HepG2 (cell line): ENCODE measurements around the gene TPRKB. TPM values are rescaled to one million over a fixed set of nuclear protein-coding genes. Genes with fewer than 3 reads are reported as not detected.

Experiments used
- GABPA ChIP-seq, 2 experiments: IDR thresholded peaks; 2 replicates each; pipeline ENCODE4 v1.6.1; 2011 to 2016; ENCODE audit warnings: low read depth in 2 of 2, low read length in 1 of 2, missing biosample characterization in 1 of 2, missing genetic modification characterization in 1 of 2
- GLI4 ChIP-seq: sonication (generic); formaldehyde crosslinking; IDR thresholded peaks from 2 replicates; pipeline ENCODE4 v1.5.1; 2020; ENCODE audit warnings: missing genetic modification reagents, mild to moderate bottlenecking, moderate library complexity, borderline replicate concordance
- IRX3 ChIP-seq: sonication (generic); formaldehyde crosslinking; IDR thresholded peaks from 2 replicates; pipeline ENCODE4 v1.8.1; 2023; ENCODE audit warnings: mild to moderate bottlenecking, low read depth, missing genetic modification reagents, borderline replicate concordance
- MXI1 ChIP-seq: IDR thresholded peaks from 3 replicates; pipeline ENCODE4 v1.6.1; 2012; ENCODE audit warnings: low read depth, low read length, inconsistent platforms, borderline replicate concordance
- PAXIP1 ChIP-seq: sonication (generic); formaldehyde crosslinking; conservative IDR thresholded peaks from 2 replicates; pipeline ENCODE4 v1.4.0; 2020; ENCODE audit warnings: mild to moderate bottlenecking, missing genetic modification reagents, moderate library complexity
- POLR2A ChIP-seq, 2 experiments: IDR thresholded peaks; 2 replicates each; pipeline ENCODE4 v1.6.1; 2011; ENCODE audit warnings: low read depth in 2 of 2, low read length in 2 of 2, mild to moderate bottlenecking in 1 of 2, moderate library complexity in 1 of 2; ENCODE audit not compliant: insufficient read depth in 1 of 2
- RERE ChIP-seq: IDR thresholded peaks from 2 replicates; pipeline ENCODE4 v1.6.1; 2016; ENCODE audit warnings: low read depth, missing genetic modification reagents, missing compliant biosample characterization
- SUZ12 ChIP-seq: fragments of 150-350 bp; IDR thresholded peaks from 2 replicates; pipeline ENCODE4 v1.6.1; 2014; ENCODE audit warnings: low read depth, low read length
- polyA plus RNA-seq, 8 experiments: library from polyadenylated mRNA; depleted of rRNA in 3 of 8; stranded (reverse) in 7 of 8; unstranded in 1 of 8; fragments of >200 nt; fragmentation: Illumina TruSeq in 4 of 8; extraction: Trizol in 4 of 8; gene quantifications; 2 replicates each; pipeline versions ENCODE4 v1.2.1 to v1.2.3, GENCODE V29; 2011 to 2016; ENCODE audit warnings: low read depth in 4 of 8, missing spikeins in 1 of 8, mixed read lengths in 1 of 8; ENCODE audit not compliant: insufficient read depth in 1 of 8
- total RNA-seq, 5 experiments: library from RNA; depleted of rRNA; stranded (reverse); fragments of >200 nt; fragmentation: Illumina TruSeq; extraction: Trizol; gene quantifications; 2 replicates each; pipeline ENCODE4 v1.2.3, GENCODE V29; 2016; ENCODE audit warnings: low read depth in 1 of 5
- TF ChIP-seq, protein P1 (sequence below), 2 experiments: sonication (generic) in 1 of 2; formaldehyde crosslinking in 1 of 2; IDR thresholded peaks; 2 replicates each; pipeline versions ENCODE4 v1.6.1 to v1.9.0; 2014 to 2022; ENCODE audit warnings: antibody characterized with exemption in 1 of 2, borderline replicate concordance in 1 of 2, inconsistent platforms in 1 of 2, low read depth in 1 of 2, missing genetic modification reagents in 1 of 2
- TF ChIP-seq, protein P2 (sequence below): sonication (generic); formaldehyde crosslinking; conservative IDR thresholded peaks from 2 replicates; pipeline ENCODE4 v1.4.0; 2020; ENCODE audit warnings: missing genetic modification reagents

TPRKB gene
- total and polyA plus RNA-seq, 2 of the 13 experiments (the other 11 are each of a cell fraction or from before 2014, with no cell fraction given), result 32.0 to 58.0 TPM

- TF ChIP-seq, protein P1, sequence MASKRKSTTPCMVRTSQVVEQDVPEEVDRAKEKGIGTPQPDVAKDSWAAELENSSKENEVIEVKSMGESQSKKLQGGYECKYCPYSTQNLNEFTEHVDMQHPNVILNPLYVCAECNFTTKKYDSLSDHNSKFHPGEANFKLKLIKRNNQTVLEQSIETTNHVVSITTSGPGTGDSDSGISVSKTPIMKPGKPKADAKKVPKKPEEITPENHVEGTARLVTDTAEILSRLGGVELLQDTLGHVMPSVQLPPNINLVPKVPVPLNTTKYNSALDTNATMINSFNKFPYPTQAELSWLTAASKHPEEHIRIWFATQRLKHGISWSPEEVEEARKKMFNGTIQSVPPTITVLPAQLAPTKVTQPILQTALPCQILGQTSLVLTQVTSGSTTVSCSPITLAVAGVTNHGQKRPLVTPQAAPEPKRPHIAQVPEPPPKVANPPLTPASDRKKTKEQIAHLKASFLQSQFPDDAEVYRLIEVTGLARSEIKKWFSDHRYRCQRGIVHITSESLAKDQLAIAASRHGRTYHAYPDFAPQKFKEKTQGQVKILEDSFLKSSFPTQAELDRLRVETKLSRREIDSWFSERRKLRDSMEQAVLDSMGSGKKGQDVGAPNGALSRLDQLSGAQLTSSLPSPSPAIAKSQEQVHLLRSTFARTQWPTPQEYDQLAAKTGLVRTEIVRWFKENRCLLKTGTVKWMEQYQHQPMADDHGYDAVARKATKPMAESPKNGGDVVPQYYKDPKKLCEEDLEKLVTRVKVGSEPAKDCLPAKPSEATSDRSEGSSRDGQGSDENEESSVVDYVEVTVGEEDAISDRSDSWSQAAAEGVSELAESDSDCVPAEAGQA (IDR thresholded peaks at IDR 0.05; ENCODE audit: low read depth), result peak; percentile 77
- TF ChIP-seq, protein P1 (CRISPR knock-in tag; IDR thresholded peaks at IDR 0.05; ENCODE audit: borderline replicate concordance), result no peak
- TF ChIP-seq MXI1, result peak; percentile 79; the same call in 2 of the 3 replicates
- TF ChIP-seq RERE, result 0 out of 2 replicates have a peak, but pooled peaks have one; percentile 14
- TF ChIP-seq POLR2A (IDR thresholded peaks at IDR 0.05; ENCODE audit: insufficient read depth in 1 of 2, low read depth in 2 of 2, low read length in 2 of 2), result peak; percentile 73 to 84
- TF ChIP-seq, protein P2, sequence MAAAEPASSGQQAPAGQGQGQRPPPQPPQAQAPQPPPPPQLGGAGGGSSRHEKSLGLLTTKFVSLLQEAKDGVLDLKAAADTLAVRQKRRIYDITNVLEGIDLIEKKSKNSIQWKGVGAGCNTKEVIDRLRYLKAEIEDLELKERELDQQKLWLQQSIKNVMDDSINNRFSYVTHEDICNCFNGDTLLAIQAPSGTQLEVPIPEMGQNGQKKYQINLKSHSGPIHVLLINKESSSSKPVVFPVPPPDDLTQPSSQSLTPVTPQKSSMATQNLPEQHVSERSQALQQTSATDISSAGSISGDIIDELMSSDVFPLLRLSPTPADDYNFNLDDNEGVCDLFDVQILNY (CRISPR knock-in tag), result peak; percentile 90
- peak; percentile 29; the same call in 1 of the 2 replicates for TF ChIP-seq GLI4 (CRISPR knock-in tag)
- TF ChIP-seq IRX3, result no peak
- TF ChIP-seq SUZ12, result no peak
- TF ChIP-seq PAXIP1, result peak; percentile 54
- peak; percentile 98 for TF ChIP-seq GABPA (IDR thresholded peaks at IDR 0.05; ENCODE audit: low read depth, low read length)
- TF ChIP-seq GABPA (CRISPR knock-in tag; IDR thresholded peaks at IDR 0.05; ENCODE audit: low read depth), result peak; percentile 99
These were observed at the start of gene TPRKB (continued) for GRCh38 chr2:73736855-73737779.
